Stimulated activated CD8-positive, alpha-beta memory T cell treated with anti-CD3 and anti-CD28 coated beads, Interleukin-4, amount 100 ng/mL, for 1 hour (primary cell): ENCODE measurements around the gene COX7C.

Source experiments
- DNase-seq, 2 donors: peaks; one replicate each; pipeline ENCODE4 v3.0.0-alpha.2; 2020; ENCODE audit warnings: low read depth in 2 of 2, low spot score in 1 of 2

Gene COX7C

GRCh38 chr5:86664173-86664572 is 46.4 kb downstream of the COX7C start:
- no peak for DNase-seq

DNA sequence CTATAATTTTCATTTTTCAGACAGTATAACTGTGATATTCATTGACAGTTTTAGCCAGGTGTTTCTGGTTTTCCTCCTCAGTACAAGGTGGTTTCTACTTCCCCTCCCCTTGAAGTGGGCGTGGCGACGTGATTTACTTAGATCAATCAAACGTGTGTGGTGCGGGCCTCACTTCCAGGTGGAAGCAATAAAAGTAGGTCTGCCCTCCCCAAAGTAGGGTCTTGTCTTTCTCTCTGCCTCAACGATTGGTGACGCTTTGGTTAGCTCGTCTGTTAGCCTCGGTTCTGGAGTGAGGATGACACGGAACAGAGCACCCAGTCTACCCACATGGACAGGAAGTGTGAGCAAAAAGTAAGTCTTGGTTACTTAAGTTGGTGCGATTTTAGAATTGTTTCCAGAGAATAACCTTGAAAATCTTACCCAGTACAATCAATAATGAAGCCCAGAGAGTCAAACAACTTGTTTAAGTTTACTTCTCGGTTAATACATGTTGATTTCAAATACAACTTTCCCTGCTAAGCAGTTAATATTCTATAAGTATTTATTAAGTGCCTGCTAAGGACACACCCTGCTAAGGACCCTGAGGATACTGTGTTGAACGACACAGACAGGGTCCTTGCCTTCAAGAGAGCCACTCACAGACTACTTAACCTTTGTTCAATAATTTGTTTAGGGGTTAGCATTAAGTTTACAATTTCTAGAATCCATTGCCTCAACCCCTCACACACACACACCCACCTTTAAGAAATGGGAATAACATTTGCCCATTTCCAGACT is 48.4 kb downstream of the COX7C start:
- DNase-seq = no peak

DNA sequence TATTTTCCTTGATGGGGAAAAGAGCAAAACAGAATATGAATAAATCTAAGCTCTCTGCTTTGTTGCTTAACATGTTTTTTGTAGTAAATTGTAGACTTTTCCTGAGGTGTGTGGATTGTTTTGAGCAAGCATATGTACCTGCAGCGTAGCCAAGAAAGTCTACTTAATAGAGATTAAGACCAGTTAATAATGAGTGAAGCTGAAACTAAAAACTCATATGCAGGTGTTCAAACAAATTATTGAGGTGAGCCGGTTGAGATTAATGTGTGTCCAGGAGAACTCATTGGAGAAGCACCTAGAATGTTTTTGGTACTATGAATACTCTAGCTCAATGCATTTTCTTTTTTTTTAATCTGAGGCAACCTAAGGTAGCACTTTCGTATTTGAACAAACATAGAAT is 49.2 kb downstream of the COX7C start:
- no peak for DNase-seq
